Skeletal muscle tissue (tissue), 4 donors: ENCODE measurements around the gene CES3. TPM values are rescaled to one million over a fixed set of nuclear protein-coding genes. Genes with fewer than 3 reads are reported as not detected.

Source experiments
- H3K27ac ChIP-seq: one replicate; pipeline ENCODE4 v1.7.0; 2013; ENCODE audit warnings: mild to moderate bottlenecking, low read depth, low read length, inconsistent platforms
- H3K27me3 ChIP-seq, 3 donors: one replicate each; pipeline ENCODE4 v1.7.0; 2013; ENCODE audit warnings: low read length in 3 of 3; ENCODE audit not compliant: control insufficient read depth in 3 of 3, insufficient read depth in 3 of 3
- H3K36me3 ChIP-seq, 3 donors: one replicate each; pipeline ENCODE4 v1.7.0; 2013; ENCODE audit warnings: low read length in 3 of 3; ENCODE audit not compliant: control insufficient read depth in 3 of 3, insufficient read depth in 3 of 3
- H3K4me1 ChIP-seq, 3 donors: one replicate each; pipeline ENCODE4 v1.7.0; 2013; ENCODE audit warnings: low read length in 3 of 3, mild to moderate bottlenecking in 3 of 3; ENCODE audit not compliant: control insufficient read depth in 3 of 3, insufficient read depth in 3 of 3
- H3K4me3 ChIP-seq, 3 donors: one replicate each; pipeline ENCODE4 v1.7.0; 2013; ENCODE audit warnings: low read length in 3 of 3
- H3K9ac ChIP-seq, 3 donors: one replicate each; pipeline ENCODE4 v1.7.0; 2013; ENCODE audit warnings: low read length in 3 of 3, mild to moderate bottlenecking in 3 of 3, moderate library complexity in 2 of 3, low read depth in 1 of 3
- H3K9me3 ChIP-seq, 3 donors: one replicate each; pipeline ENCODE4 v1.7.0; 2013; ENCODE audit warnings: low read length in 3 of 3; ENCODE audit not compliant: control insufficient read depth in 3 of 3
- total RNA-seq: library from RNA; depleted of rRNA; stranded (reverse); fragments of >200 nt; gene quantifications from one replicate; pipeline ENCODE4 v1.2.3, GENCODE V29; 2014
- donor health status: Osteomylitis.

CES3 gene, protein sequence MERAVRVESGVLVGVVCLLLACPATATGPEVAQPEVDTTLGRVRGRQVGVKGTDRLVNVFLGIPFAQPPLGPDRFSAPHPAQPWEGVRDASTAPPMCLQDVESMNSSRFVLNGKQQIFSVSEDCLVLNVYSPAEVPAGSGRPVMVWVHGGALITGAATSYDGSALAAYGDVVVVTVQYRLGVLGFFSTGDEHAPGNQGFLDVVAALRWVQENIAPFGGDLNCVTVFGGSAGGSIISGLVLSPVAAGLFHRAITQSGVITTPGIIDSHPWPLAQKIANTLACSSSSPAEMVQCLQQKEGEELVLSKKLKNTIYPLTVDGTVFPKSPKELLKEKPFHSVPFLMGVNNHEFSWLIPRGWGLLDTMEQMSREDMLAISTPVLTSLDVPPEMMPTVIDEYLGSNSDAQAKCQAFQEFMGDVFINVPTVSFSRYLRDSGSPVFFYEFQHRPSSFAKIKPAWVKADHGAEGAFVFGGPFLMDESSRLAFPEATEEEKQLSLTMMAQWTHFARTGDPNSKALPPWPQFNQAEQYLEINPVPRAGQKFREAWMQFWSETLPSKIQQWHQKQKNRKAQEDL
- 0.52 TPM for total RNA-seq

DNA sequence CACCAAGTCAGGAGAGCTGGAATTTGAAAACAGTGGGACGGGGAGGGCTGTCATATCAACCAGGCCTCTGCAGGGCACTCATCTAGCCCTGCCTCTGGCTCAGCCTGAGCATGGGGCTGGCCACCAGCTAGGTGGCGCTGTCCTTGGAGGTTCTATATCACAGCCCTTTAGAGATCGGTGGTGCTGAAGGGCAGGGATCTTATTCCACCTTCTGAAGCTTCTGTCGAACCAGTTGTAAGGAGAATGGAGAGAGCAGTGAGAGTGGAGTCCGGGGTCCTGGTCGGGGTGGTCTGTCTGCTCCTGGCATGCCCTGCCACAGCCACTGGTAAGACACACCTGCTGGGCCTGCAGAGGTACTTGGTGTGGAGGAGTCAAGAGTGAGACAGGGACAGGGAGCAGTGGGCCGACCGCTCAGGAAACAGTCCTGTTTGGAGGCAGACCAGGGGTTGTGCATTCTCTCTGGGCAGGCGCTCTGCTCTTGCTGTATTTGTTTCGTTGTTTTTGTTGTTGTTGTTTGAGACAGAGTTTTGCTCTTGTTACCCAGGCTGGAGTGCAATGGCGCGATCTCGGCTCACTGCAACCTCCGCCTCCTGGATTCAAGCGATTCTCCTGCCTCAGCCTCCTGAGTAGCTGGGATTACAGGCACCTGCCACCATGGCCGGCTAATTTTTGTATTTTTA is at the start of gene CES3:
Gene CES3, plus strand, starts transcription at position 202 of the 680 bp plus-strand sequence. Its CDS starts 42 bp downstream, at position 244.
- Histone ChIP-seq H3K9me3 (no peaks in the 10 kb centered on the region), H3K27me3 (peaks cover 0 to 2% (median 0%) of the 10 kb centered on the region in 3 donors), H3K4me3 (no peak within 1 kb of the TSS), H3K27ac (no peak within 1 kb of the TSS), H3K4me1 (peaks cover 14 to 20% (median 16%) of the 10 kb centered on the region in 3 donors), H3K9ac (peak within 1 kb of the TSS in 1 of 3 donors; percentile 33), H3K36me3 (peaks cover 0 to 37% (median 20%) of the 10 kb centered on the region in 3 donors)

DNA sequence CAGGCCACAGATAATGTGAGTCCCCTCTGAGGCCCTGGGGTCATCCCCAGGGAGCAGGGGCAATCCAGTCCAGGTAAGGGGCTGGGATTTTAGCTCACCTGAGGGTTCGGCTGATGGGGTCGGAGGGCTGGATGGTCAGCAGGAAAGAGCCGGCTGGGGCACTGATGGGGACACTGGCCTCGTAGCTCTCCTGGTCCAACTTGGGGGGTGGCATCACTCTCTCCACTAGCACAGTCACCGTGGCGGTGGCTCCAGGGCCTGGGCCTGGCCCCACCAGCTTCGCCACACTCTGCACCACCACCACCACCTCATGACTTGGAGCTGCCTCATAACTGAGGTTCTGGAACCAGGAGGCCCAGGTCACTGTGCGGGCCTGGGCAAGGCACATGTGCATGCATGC is 49.3 kb upstream of the CES3 start:
- Histone ChIP-seq H3K27me3 (peaks cover 0 to 3% (median 0%) of the 10 kb centered on the region in 3 donors), H3K36me3 (no peaks in the 10 kb centered on the region), H3K27ac (no peak overlapping the region), H3K4me1 (peaks cover 14 to 21% (median 15%) of the 10 kb centered on the region in 3 donors), H3K9ac (no peak overlapping the region), H3K9me3 (no peaks in the 10 kb centered on the region), H3K4me3 (no peak overlapping the region)

DNA sequence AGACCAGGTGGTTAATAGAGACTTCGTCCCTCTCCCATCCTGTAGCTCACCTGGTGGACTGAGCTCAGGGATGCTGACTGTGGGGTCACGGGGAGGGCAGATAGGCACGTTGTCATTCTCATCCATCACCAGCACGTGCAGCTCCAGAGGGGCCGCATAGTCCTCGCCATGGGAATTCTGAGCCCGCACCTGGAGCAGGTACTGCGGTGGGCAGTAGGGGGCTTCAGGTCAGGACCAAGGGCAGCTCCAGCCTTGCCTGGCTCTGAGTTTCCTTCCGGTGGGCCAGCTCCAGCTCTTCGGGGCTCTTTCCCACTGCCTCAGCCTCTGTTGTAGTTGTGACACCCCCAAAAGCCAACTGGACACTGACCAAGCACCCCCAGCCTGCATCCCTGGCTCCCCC is 48.0 kb upstream of the CES3 start:
- no peak overlapping the region for H3K27ac ChIP-seq
- H3K4me1 ChIP-seq = peaks cover 7 to 16% (median 9%) of the 10 kb centered on the region in 3 donors

DNA sequence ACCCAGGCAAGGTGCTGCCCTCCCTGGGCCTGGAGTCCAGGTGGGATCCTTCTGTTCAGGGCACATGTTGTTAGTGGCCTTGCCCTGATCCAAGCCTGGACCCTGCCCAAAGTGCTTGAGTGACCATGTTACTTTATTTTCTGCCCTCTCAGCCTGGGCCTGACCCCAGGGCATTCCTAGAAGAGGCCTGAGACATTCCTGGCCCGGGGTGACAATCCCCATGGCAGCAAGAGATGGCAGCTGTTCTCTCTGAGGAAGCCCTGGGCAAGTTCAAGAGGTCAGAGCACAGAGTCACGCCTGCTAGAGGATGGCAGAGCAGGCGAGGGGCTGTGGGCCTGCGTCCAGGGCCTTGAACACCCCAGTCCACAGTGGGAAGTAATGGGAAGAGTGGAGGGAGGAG is 47.4 kb upstream of the CES3 start:
- Histone ChIP-seq H3K27me3 (peaks cover 0 to 3% (median 0%) of the 10 kb centered on the region in 3 donors), H3K27ac (no peak overlapping the region), H3K9me3 (no peaks in the 10 kb centered on the region), H3K36me3 (no peaks in the 10 kb centered on the region), H3K9ac (no peak overlapping the region), H3K4me3 (no peak overlapping the region), H3K4me1 (peaks cover 9 to 16% (median 9%) of the 10 kb centered on the region in 3 donors)

More for the DNA sequence above, 48.0 kb upstream of the CES3 start:
- Histone ChIP-seq H3K9ac (no peak overlapping the region), H3K9me3 (no peaks in the 10 kb centered on the region), H3K36me3 (no peaks in the 10 kb centered on the region), H3K4me3 (no peak overlapping the region), H3K27me3 (peaks cover 0 to 3% (median 0%) of the 10 kb centered on the region in 3 donors)

DNA sequence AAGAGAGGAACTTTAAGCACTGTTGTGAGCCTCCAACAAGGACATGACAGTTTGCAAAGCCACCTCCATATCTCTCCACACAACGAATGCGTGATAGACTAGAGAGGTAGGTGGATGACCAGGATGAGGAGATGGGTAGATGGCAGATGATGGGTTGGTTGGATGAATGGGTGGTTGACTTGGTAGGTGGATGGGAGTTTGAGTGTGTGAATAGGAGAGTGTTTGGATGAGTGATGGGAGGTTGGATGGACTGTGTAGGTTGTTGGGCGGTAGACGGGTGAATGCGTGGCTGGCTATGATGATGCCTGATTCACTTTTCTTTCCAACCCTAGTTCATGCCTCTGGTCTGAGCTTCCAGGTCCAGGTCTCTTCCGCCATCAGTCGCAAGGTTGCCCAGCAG is 46.5 kb upstream of the CES3 start:
- Histone ChIP-seq H3K27ac (no peak overlapping the region), H3K27me3 (peaks cover 0 to 3% (median 0%) of the 10 kb centered on the region in 3 donors), H3K4me3 (no peak overlapping the region), H3K4me1 (peaks cover 15 to 23% (median 17%) of the 10 kb centered on the region in 3 donors), H3K9ac (no peak overlapping the region), H3K36me3 (no peaks in the 10 kb centered on the region), H3K9me3 (no peaks in the 10 kb centered on the region)

DNA sequence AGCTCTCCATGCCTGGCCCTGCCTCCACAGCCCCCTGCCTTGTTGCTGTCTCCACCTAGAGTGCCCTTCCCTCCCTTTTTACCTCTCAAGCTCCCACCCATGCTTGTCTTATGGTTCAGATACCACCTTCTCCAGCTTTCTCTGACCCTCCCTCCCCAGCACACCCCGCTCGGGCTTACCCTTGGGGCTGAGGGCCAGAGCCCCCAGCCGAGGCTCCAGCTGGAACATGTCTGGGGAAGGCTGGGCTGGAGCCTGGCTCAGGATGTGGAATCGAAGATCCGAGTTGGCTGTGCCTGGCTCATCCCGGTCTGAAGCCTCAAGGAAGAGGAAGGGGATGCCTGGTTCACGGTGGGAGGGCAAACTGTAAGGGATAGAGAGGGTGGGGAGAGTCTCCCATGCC is 46.0 kb upstream of the CES3 start:
- Histone ChIP-seq H3K4me1 (peaks cover 20 to 28% (median 22%) of the 10 kb centered on the region in 3 donors), H3K27me3 (peaks cover 0 to 3% (median 0%) of the 10 kb centered on the region in 3 donors), H3K27ac (no peak overlapping the region), H3K4me3 (no peak overlapping the region), H3K36me3 (no peaks in the 10 kb centered on the region), H3K9ac (no peak overlapping the region), H3K9me3 (no peaks in the 10 kb centered on the region)

DNA sequence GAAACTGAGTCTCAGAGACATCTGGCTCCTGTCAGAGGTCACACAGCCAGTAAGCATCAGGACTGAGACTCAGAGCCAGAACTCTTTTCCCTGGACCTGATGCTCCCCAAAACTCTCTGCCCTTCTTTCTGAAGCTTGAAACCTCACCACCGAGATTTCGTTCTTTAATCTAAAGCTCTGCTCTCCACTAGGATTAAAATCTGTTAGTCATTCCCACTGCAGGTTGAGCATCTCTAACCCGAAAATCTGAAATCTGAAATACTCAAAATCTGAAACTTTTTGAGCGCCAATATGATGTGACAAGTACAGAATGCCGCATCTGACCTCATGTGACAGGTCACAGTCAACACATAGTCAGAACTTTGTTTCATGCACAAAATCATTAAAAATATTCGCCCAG is 44.5 kb upstream of the CES3 start:
- H3K36me3 ChIP-seq = peaks cover 0 to under 1% (median 0%) of the 10 kb centered on the region in 3 donors
- peaks cover 0 to 3% (median 0%) of the 10 kb centered on the region in 3 donors for H3K27me3 ChIP-seq
- no peak overlapping the region for H3K27ac ChIP-seq
- peaks cover 28 to 39% (median 34%) of the 10 kb centered on the region in 3 donors for H3K4me1 ChIP-seq
- H3K9me3 ChIP-seq = no peaks in the 10 kb centered on the region
- H3K9ac ChIP-seq = no peak overlapping the region
- no peak overlapping the region for H3K4me3 ChIP-seq

DNA sequence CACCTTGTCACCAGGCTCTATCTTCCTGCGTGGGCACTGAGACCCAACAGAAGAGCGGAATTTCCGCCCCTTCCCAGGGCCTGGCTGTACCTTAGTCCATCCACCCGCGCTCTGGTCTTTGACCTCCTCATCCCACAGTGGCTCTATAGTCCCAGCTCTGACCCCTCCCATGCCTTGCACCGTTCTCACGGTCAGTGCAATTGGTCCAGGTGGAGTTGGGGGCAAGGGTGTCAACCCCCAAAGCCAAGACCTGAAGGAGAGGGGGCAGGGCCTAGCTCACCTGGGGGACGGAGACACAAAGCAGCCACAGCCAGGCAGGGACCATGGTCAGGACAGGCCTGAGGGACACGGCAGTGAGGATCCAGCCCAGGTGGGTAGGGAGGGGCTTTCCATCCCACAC is 43.3 kb upstream of the CES3 start:
- Histone ChIP-seq H3K4me1 (peaks cover 29 to 48% (median 44%) of the 10 kb centered on the region in 3 donors), H3K27ac (no peak overlapping the region), H3K27me3 (peaks cover 0 to 3% (median 0%) of the 10 kb centered on the region in 3 donors), H3K36me3 (peaks cover 0 to 10% (median 4%) of the 10 kb centered on the region in 3 donors), H3K4me3 (no peak overlapping the region), H3K9ac (no peak overlapping the region), H3K9me3 (no peaks in the 10 kb centered on the region)

DNA sequence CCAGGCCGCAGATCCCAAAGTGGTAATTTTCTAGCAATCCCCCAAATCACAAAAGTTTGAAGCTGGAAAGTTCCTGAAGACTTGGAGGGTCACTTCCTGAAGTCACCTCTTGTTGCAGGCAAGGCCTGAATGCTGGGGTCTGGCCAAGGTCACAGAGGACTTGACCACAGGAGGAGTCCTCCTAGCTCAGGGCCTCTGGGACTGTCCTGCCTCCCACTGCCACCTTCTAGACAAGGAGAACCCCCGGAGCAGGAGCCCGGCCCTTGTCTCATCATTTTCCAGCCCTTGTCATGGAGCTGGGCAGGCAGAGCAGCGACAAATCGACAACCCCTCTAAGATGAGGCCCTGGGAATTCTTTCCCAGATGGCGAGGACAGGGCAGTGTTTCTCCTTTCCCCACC is 42.7 kb upstream of the CES3 start:
- Histone ChIP-seq H3K9me3 (no peaks in the 10 kb centered on the region), H3K36me3 (peaks cover 3 to 16% (median 4%) of the 10 kb centered on the region in 3 donors), H3K27me3 (peaks cover 0 to 5% (median 3%) of the 10 kb centered on the region in 3 donors), H3K4me1 (peaks cover 33 to 50% (median 48%) of the 10 kb centered on the region in 3 donors), H3K4me3 (no peak overlapping the region), H3K9ac (no peak overlapping the region), H3K27ac (peak overlapping the region; percentile 81)
